ENCODE measurements around the gene GPX1.
"Not testable (repeated sequence)": the region's sequence is repeated elsewhere in the genome, so short reads cannot be mapped to it uniquely, and the experiment has no call there.

GPX1 gene

GRCh38 chr3:49359623-49360022 lies 1.5 kb upstream of the GPX1 start:
- intact Hi-C loops (cut with DNase I) = no loop called here
- DNase-seq = peak in 1 of 10 donors; percentile 12

- intact Hi-C loops (cut with DNase I) = loop anchor here (1.0 kb wide), 1 partner anchor 52 kb away; the partner anchor contains the start of gene RHOA
- no peak for DNase-seq
Measured at GRCh38 chr3:49358884-49359225, 702 bp upstream of the GPX1 start.

GRCh38 chr3:49357443-49358216 lies 523 bp downstream of the GPX1 start:
- DNase-seq = peak in 8 of 10 donors; percentile 16 to 86 (median 31)
- intact Hi-C loops (cut with DNase I) = loop anchor here (1.0 kb wide), 1 partner anchor 54 kb away; the partner anchor contains the start of gene RHOA

DNA sequence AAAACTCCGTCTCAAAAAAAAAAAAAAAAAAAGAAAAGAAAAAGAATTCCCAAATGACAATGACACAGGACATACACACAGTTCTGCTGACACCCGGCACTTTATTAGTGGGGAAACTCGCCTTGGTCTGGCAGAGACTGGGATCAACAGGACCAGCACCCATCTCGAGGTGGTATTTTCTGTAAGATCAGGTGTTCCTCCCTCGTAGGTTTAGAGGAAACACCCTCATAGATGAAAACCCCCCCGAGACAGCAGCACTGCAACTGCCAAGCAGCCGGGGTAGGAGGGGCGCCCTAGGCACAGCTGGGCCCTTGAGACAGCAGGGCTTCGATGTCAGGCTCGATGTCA lies 1.1 kb downstream of the GPX1 start:
- intact Hi-C loops (cut with DNase I) = not testable (repeated sequence)
- DNase-seq = peak in 2 of 10 donors; percentile 10 to 32

GRCh38 chr3:49352890-49353421 lies 5.2 kb downstream of the GPX1 start:
- DNase-seq = peak in 1 of 10 donors; percentile 0
- intact Hi-C loops (cut with DNase I) = no loop called here

DNA sequence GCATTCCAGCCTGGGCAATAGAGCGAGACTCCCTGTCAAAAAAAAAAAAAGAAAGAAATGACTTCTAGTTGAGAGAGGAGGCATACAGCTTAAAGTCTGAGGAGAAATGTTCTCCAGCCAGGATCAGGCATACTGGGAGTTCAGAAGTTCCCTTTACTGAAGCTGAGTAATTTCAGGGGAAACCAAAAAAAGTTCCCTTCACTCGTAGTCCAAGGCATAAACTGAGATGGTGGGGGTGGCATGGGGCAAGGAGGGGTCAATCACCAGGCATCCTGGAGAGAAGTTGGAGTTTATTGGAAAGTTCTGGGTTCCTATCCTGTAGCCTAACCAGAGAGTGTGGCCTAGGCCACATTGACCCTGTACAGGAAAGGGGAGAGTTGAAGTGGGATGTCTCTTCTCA lies 5.9 kb downstream of the GPX1 start:
- peak in 1 of 10 donors; percentile 5 for DNase-seq
- intact Hi-C loops (cut with DNase I) = no loop called here

DNA sequence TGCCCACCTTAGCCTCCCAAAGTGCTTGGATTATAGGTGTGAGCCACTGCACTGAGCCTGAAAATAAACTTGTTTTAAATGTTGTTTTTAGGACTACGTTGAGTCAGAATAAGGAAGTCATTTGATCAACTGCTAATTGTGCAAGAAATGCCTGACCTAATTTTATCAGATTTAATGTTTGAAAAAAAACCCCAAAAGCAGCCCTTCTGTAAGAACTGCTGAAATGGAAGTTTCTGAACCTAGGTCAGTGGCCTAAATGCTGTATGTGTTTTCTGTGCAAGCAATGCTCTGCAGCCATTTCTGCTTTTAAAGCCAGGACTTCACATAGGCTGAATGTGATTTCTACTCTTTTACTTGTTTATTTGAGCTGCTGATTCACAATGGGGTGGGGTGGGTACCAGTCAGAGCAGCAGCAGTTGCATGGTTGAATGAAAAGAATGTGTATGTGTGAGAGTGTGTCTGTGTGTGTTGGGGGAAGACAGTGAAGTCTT lies 6.6 kb downstream of the GPX1 start:
- DNase-seq = peak in 1 of 10 donors; percentile 3
- intact Hi-C loops (cut with DNase I) = no loop called here

GRCh38 chr3:49349348-49350114 lies 8.6 kb downstream of the GPX1 start:
- intact Hi-C loops (cut with DNase I) = no loop called here
- peak in 2 of 10 donors; percentile 12 for DNase-seq

DNA sequence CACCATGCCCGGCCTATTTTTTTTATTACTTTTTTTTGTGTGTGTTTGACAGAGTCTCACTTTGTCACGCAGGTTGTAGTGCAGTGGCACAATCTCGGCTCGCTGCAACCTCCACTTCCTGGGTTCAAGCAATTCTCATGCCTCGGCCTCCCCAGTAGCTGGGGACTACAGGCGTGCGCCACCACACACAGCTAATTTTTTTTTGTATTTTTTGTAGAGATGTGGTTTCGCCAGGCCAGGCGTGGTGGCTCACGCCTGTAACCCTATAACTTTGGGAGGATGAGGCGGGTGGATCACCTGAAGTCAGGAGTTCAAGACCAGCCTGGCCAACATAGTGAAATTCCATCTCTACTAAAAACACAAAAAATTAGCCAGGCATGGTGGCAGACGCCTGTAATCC lies 9.8 kb downstream of the GPX1 start:
- DNase-seq = peak in 2 of 10 donors; percentile 4 to 29
- intact Hi-C loops (cut with DNase I) = not testable (repeated sequence)

GRCh38 chr3:49346797-49347251 lies 11.3 kb downstream of the GPX1 start:
- DNase-seq = peak in 2 of 10 donors; percentile 2 to 67
- intact Hi-C loops (cut with DNase I) = no loop called here

GRCh38 chr3:49343163-49343562 lies 15.0 kb downstream of the GPX1 start:
- peak in 1 of 10 donors; percentile 2 for DNase-seq
- intact Hi-C loops (cut with DNase I) = no loop called here

GRCh38 chr3:49341996-49342395 lies 16.2 kb downstream of the GPX1 start:
- intact Hi-C loops (cut with DNase I) = no loop called here
- DNase-seq = peak in 1 of 10 donors; percentile 9

DNA sequence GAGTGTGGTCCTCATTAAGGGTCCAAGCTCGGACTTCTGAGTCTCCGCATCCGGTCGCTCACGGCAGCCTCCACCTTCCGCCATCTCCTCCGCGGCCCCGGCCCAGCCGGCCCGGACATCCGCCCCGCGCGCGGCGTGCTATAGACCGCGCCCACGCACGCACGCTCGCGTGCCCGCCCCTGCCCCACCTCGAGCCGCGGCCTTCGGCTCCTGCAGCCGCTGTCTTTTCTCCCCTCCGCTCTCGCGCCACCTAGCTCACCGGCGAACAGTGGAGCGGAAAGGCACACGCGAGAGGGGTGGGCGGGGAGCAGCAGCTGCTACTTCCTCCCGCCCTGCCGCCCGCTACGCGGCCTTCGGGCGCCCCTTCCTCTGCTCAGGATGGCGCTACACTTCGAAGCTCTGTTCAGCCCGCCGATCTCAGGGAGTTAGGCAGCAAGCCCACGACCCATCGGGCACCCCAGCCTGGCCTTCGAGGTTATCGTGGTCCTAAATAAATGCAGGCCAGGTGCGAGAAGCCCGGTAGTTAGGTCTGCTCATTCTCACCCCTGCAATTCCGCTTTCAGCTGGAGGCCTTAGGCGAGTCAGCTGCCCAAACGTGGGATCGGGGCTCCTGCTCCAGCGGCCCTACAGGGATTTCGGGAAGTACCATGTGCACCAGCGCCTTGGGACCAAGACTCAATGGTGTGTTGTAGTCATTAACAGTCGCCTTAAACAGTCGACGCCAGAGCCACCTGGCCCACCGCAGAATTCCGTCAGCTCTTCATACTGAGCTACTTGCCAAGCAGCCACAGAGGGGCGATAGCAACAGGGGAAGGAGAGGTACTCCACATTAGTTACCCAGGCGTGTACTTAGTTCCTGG lies 18.0 kb downstream of the GPX1 start, which contains the start of gene USP4:
Gene USP4 (minus strand): TSS at position 113 of the 860 bp plus-strand sequence. CDS start 29 bp downstream, at position 84.
- intact Hi-C loops (cut with DNase I) = no loop called here
- peak; percentile 58 to 97 (median 84) for DNase-seq

- DNase-seq = peak in 1 of 10 donors; percentile 66
- intact Hi-C loops (cut with DNase I) = no loop called here
Measured at GRCh38 chr3:49339581-49339940, 18.6 kb downstream of the GPX1 start.

DNA sequence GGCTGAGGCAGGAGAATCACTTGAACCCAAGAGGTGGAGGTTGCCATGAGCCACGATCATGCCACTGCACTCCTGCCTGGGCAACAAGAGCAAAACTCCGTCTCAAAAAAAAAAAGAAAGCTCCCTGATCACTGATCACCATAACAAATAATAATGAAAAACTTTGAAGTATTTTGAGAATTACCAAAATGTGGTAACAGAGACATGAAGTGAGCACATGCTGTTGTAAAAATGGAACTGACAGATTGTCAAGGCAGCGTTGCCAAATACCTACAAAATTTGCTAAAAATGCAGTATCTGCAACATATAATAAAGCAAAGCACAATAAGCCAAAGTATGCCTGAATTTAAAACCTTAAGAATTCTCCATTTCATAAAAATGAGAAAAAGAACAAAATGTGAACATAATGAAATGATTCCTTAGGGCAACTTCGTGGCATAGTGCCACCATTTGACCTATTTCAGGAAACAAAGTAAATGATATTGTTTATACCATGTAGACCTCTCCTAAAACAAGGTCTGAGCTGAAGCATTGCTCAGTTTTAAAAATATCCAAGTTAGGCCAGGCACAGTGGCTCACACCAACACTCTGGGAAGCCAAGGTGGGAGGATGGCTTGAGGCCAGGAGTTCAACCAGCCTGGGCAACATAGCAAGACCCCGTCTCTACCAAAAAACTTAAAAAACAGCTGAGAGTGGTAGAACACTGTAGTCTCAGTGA lies 24.1 kb downstream of the GPX1 start:
- intact Hi-C loops (cut with DNase I) = no loop called here

GRCh38 chr3:49333091-49333490 lies 25.1 kb downstream of the GPX1 start:
- intact Hi-C loops (cut with DNase I) = no loop called here
- DNase-seq = peak in 3 of 10 donors; percentile 15 to 66 (median 65)

More for the DNA sequence above, 24.1 kb downstream of the GPX1 start:
- peak in 1 of 10 donors; percentile 12 for DNase-seq

GRCh38 chr3:49329186-49329585 lies 29.0 kb downstream of the GPX1 start:
- intact Hi-C loops (cut with DNase I) = no loop called here

DNA sequence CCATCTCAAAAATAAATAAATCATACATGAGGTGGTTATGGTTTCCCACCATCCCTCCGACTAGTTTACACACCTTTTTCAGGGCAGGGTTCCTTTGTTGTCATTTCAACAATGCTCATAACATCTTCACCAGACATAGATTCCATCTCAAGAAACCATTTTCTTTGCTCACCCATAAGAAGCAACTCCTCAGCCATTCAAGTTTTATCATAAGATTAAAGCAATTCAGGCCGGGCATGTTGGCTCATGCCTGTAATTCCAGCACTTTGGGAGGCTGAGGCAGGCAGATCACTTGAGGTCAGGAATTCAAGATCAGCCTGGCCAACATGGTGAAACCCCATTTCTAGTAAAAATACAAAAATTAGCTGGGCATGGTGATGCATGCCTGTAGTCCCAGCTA lies 29.8 kb downstream of the GPX1 start:
- DNase-seq; intact Hi-C loops (cut with DNase I): not testable (repeated sequence)

More at GRCh38 chr3:49329186-49329585, 29.0 kb downstream of the GPX1 start:
- DNase-seq = peak in 2 of 10 donors; percentile 5 to 8

GRCh38 chr3:49327485-49327884 lies 30.7 kb downstream of the GPX1 start:
- intact Hi-C loops (cut with DNase I) = no loop called here
- no peak for DNase-seq

Data from posterior cingulate gyrus (tissue), 11 donors.